RPMI7951 (cell line): ENCODE measurements around the gene ZNF507. TPM values are rescaled to one million over a fixed set of nuclear protein-coding genes. Genes with fewer than 3 reads are reported as not detected.

ENCODE experiments used
- DNase-seq: peaks from one replicate; pipeline ENCODE4 v3.0.0-alpha.2; 2012; ENCODE audit warnings: low read depth
- total RNA-seq: library from RNA; depleted of rRNA; stranded (reverse); fragments of >200 nt; shearing (Covaris generic); gene quantifications from 2 replicates; pipeline ENCODE4 v1.2.3, GENCODE V29; 2014; rRNA removed

Gene ZNF507
- 5.8 and 6.7 TPM in 2 replicates for total RNA-seq

GRCh38 chr19:32345261-32346207 lies at the start of gene ZNF507:
Gene ZNF507, plus strand, starts transcription at chr19:32345610. Its CDS starts 7,221 bp downstream, at chr19:32352831.
- peak; percentile 79 for DNase-seq

DNA sequence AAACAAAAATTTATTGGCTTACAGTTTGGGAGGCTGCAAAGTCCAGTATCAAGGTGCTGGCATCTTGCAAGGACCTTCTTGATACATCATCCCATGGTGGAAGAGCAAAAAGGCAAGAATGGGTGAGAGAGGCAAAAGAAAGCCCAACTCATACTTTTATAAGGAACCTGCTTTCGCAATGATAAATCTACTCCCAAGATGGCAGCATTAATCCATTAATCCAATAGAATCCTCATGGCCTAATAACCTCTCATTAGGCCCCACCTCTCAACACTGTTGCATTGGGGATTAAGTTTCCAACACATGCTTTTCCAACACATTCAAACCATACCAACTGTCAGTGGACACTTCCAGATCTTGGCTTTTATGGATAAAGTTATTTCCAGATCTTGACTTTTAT lies 48.7 kb upstream of the ZNF507 start:
- DNase-seq, result no peak

DNA sequence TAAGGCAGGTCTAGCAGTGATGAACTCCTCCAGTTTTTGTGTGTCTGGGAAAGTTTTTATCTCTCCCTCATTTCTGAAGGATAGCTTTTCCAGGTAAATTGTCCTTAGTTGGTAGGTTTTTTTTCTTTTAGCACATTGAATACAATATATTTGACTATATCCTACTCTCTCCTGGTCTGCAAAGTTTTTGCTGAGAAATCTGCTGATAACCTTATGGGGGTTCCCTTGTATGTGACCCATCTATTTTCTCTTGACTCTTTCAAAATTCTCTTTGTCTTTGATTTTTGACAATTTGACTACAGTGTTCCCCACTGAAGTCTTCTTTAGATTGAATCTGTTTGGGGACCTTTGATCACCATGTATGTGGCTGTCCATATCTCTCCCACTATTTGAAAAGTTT lies 42.6 kb upstream of the ZNF507 start:
- DNase-seq, result no peak

- DNase-seq, result no peak
Observed at GRCh38 chr19:32303193-32303592, 42.2 kb upstream of the ZNF507 start.

DNA sequence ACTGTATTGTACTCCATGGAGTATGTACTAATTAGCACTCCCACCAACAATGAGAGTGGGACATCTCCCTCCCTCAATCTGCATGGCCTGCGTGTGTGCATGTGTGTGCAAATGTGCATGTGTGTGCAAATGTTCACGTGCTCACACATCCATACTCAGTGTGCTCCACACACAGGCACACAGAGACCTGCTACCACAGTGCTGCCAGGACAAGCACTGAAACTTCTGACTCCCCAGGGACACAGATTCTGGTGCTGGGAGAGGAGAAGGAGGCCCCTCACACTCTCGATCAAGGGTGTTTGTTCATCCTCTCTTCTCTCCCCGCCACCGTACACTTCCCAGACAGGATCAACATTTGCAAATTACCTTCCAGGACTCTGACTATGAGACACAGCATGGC lies 37.8 kb upstream of the ZNF507 start:
- DNase-seq, result no peak

DNA sequence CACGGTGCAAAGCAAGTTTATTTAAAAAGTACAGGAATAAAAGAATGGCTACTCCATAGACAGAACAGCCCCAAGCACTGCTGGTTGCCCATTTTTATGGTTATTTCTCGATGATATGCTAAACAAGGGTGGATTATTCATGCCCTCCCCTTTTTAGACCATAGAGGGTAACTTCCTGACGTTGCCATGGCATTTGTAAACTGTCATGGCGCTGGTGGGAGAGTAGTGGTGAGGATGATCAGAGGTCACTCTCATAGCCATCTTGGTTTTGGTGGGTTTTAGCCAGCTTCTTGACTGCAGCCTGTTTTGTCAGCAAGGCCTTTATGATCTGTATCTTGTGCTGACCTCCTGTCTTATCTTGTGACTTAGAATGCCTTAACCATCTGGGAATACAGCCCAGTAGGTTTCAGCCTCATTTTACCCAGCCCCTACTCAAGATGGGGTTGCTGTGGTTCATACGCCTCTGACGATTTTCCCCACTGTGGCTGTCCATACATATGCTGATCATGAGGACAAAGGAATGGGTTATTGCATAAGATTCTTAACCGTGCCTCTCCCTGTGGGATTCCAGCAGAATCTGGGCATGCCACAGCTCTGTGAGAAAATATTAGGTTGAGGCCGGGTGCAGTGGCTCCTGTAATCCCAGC lies 36.9 kb upstream of the ZNF507 start:
- DNase-seq, result no peak

- no peak for DNase-seq
Observed at GRCh38 chr19:32309711-32310390, 35.6 kb upstream of the ZNF507 start.

DNA sequence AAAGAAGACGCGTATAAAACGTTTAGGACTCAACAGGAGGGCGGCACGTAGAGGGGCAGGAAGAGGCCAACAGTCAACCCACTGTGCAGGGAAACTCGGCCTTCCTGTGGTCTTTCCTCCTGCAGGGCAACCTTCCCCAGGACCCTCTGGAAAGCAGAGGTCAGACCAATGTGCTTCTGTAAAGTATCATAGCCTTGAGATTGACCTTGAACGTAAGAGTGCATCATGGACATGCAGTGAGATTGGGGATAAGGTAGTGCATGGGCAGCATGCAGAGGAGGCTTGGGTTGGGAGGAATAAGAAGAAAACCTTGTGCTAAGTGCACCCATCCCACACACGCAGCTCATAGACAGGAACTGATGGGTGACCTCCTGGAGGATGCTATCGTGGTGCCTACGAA lies 34.0 kb upstream of the ZNF507 start:
- DNase-seq, result no peak

GRCh38 chr19:32313569-32314265 lies 31.7 kb upstream of the ZNF507 start:
- DNase-seq, result no peak

DNA sequence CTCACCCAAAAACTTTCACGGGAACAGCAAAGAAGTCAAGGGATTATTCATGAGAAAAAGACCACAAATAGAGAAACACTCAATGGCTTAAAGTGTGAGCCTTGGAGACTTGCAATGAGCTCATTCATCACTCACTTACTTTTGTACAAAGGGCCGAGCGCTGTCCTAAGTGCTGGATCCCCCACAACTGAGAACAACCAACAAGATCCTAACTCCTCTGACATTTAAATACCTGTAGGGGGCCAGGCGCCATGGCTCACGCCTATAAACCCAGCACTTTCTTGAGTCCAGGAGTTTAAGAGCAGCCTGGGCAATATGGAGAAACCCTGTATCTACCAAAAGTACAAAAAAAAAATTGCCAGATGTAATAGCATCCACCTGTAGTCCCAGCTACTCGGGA lies 29.4 kb upstream of the ZNF507 start:
- DNase-seq, result no peak

GRCh38 chr19:32317086-32317485 lies 28.3 kb upstream of the ZNF507 start:
- no peak for DNase-seq

- DNase-seq, result peak; percentile 17
Observed at GRCh38 chr19:32318884-32319520, 26.4 kb upstream of the ZNF507 start.

- no peak for DNase-seq
Observed at GRCh38 chr19:32322541-32322940, 22.9 kb upstream of the ZNF507 start.

- DNase-seq, result peak; percentile 43
Observed at GRCh38 chr19:32324631-32325285, 20.7 kb upstream of the ZNF507 start.

GRCh38 chr19:32330213-32330857 lies 15.1 kb upstream of the ZNF507 start:
- DNase-seq, result no peak

DNA sequence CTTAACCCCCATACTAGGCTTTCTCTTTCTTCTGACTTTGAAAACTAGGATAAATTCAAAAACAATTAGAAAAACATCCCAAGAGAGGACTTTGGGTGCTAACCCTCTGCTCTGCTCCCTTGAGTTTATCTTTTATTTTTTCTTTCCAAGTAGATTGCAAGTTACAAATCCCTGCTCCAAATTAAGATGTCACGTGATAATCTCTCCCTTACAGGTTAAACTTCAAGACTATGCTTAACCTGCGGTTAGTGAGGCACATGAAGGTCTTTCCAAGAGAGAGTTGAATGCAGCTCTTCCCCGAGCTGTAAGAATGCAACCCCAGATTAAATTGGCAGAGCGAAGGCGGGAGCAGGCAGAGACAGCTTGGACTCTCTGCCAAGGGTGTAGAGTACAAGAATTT lies 12.2 kb upstream of the ZNF507 start:
- DNase-seq, result no peak

DNA sequence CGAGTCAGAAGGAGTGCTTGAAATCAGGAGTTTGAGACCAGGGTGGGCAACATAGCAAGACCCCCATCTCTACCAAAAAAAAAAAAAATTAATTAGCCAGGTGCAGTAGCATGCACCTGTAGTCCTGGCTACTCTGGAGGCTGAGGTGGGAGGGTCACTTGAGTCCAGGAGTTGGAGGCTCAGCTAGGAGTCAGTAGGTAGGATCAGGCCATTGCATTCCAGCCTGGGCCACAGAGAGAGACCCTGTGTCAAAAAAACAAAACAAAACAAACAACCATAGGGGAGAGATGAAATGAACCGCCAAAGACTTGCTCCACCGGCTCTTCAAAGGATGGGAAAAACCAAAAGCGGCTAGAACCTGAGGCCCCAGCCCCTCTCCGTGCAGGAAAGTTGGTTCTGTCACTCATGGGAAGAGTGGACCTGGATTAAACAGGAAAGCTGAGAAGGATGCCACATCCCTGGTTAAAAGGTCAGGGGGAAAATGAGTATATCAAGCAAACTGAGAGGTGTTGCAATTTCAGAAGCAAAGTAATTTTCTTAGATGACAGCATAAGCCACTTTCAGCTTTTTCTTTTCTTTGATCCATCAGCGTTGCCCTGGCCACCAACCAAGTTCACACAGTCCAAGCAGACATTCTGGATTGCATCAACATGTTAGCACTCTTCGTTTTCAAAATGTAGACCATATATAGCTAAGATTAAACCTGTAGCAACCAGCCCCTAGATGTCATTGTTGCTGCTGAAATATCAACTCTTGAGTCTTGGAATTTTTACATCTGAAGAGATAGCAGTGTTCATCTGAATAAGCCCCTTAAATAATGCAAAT lies 8.9 kb upstream of the ZNF507 start:
- DNase-seq, result peak; percentile 47

- no peak for DNase-seq
Observed at GRCh38 chr19:32337084-32337808, 8.2 kb upstream of the ZNF507 start.

DNA sequence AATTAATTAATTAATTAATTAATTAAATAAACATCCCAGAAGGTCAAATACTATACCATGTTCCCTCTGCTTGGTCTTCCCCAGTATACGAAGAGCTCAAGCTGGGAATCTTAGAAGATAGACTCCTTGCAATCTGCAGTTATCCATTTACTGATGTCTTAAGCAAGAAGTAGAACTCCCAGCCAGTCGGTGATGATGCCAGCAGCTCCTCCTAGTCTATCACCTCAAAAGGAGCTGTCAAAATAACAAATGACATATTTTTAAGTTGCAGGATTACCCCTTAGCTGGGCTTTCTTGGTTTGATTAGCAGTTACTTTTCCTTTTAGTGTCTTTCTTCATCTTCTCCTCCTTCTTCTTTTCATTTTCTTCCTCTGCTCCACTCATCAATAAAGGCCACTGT lies 6.0 kb upstream of the ZNF507 start:
- no peak for DNase-seq
